Muscle of arm (tissue), 12 donors: ENCODE measurements around the gene ISG20L2. TPM values are rescaled to one million over a fixed set of nuclear protein-coding genes. Genes with fewer than 3 reads are reported as not detected.

Experiments used
- polyA plus RNA-seq, 12 donors: library from polyadenylated mRNA; unstranded; fragments of 120-200 nt; gene quantifications; one replicate each; pipeline ENCODE4 v1.2.1, GENCODE V29; 2013; ENCODE audit not compliant: insufficient read length in 12 of 12

Gene ISG20L2
- polyA plus RNA-seq, 12 donors: 21.7 to 44.6 (median 27.8) TPM; not detected in 1

Other genes with a start within 250 kb of the ISG20L2 start
- gene MEF2D, start 228.0 kb downstream of the ISG20L2 start, polyA plus RNA-seq: 10 to 100 TPM in 11 of 12 donors, not detected in 1; 44.4 to 95.3 (median 69.1) TPM
- gene IQGAP3, start 156.2 kb downstream of the ISG20L2 start, polyA plus RNA-seq: 10 to 100 TPM in 1 of 12 donors, 1 to 10 TPM in 10, not detected in 1; 4.6 to 15.7 (median 7.9) TPM
- gene TTC24, start 149.0 kb downstream of the ISG20L2 start, polyA plus RNA-seq: under 1 TPM in 8 of 12 donors, not detected in 4; 0.19 to 0.70 (median 0.29) TPM
- gene NAXE, start 137.0 kb downstream of the ISG20L2 start, polyA plus RNA-seq: 10 to 100 TPM in 11 of 12 donors, not detected in 1; 21.4 to 36.4 (median 26.5) TPM
- gene GPATCH4, start 127.3 kb downstream of the ISG20L2 start, polyA plus RNA-seq: 10 to 100 TPM in 11 of 12 donors, not detected in 1; 25.3 to 39.3 (median 28.2) TPM
- under 1 TPM in 8 of 12 donors, not detected in 4; 0.22 to 0.94 (median 0.39) TPM for gene HAPLN2, start 109.4 kb downstream of the ISG20L2 start, polyA plus RNA-seq
- gene BCAN, start 86.6 kb downstream of the ISG20L2 start, polyA plus RNA-seq: 10 to 100 TPM in 1 of 12 donors, 1 to 10 TPM in 10, not detected in 1; 1.3 to 14.7 (median 2.4) TPM
- gene NES, start 51.4 kb downstream of the ISG20L2 start, polyA plus RNA-seq: 1,000 to 10,000 TPM in 1 of 12 donors, 100 to 1,000 TPM in 11; 318 to 1,186 (median 743) TPM
- gene CRABP2, start 23.2 kb downstream of the ISG20L2 start, polyA plus RNA-seq: 100 to 1,000 TPM; 230 to 919 (median 293) TPM
- 10 to 100 TPM in 11 of 12 donors, not detected in 1; 16.8 to 26.5 (median 19.0) TPM for gene METTL25B, start 297 bp downstream of the ISG20L2 start, polyA plus RNA-seq
- 10 to 100 TPM in 11 of 12 donors, not detected in 1; 34.7 to 70.4 (median 66.3) TPM for gene MRPL24, start 12.3 kb upstream of the ISG20L2 start, polyA plus RNA-seq
- gene HDGF, start 22.9 kb upstream of the ISG20L2 start, polyA plus RNA-seq: 100 to 1,000 TPM in 11 of 12 donors, not detected in 1; 134 to 205 (median 142) TPM
- 10 to 100 TPM in 11 of 12 donors, not detected in 1; 59.0 to 97.7 (median 65.5) TPM for gene PRCC, start 38.8 kb upstream of the ISG20L2 start, polyA plus RNA-seq
- gene SH2D2A, start 88.1 kb upstream of the ISG20L2 start, polyA plus RNA-seq: 1 to 10 TPM in 1 of 12 donors, under 1 TPM in 9, not detected in 2; 0.26 to 1.4 (median 0.56) TPM
- gene INSRR, start 130.4 kb upstream of the ISG20L2 start, polyA plus RNA-seq: under 1 TPM in 10 of 12 donors, not detected in 2; 0.30 to 0.83 (median 0.40) TPM
- gene NTRK1, start 132.1 kb upstream of the ISG20L2 start, polyA plus RNA-seq: 1 to 10 TPM in 1 of 12 donors, under 1 TPM in 9, not detected in 2; 0.20 to 1.0 (median 0.49) TPM
- gene PEAR1, start 165.0 kb upstream of the ISG20L2 start, polyA plus RNA-seq: 10 to 100 TPM in 11 of 12 donors, not detected in 1; 14.7 to 37.8 (median 23.3) TPM
- 1 to 10 TPM in 3 of 12 donors, under 1 TPM in 7, not detected in 2; 0.38 to 1.9 (median 0.83) TPM for gene LRRC71, start 191.9 kb upstream of the ISG20L2 start, polyA plus RNA-seq